A673 (cell line): Measurements from ENCODE around the gene CAMK2G.

Experiments
- EZH2 ChIP-seq: fragments of 200-600 bp; sonication (generic); IDR thresholded peaks from 2 replicates; pipeline ENCODE4 v1.6.1; 2017; ENCODE audit warnings: borderline replicate concordance, low read depth, mild to moderate bottlenecking, mixed read lengths, antibody characterized with exemption, low read length; ENCODE audit not compliant: poor library complexity, severe bottlenecking
- TF ChIP-seq, protein P1 (sequence below): fragments of 300-800, 200-600 bp; sonication (generic); conservative IDR thresholded peaks from 2 replicates; pipeline ENCODE4 v1.5.1; 2017; ENCODE audit warnings: low read depth, mild to moderate bottlenecking, antibody characterized with exemption, low read length, moderate library complexity, mixed read lengths

DNA sequence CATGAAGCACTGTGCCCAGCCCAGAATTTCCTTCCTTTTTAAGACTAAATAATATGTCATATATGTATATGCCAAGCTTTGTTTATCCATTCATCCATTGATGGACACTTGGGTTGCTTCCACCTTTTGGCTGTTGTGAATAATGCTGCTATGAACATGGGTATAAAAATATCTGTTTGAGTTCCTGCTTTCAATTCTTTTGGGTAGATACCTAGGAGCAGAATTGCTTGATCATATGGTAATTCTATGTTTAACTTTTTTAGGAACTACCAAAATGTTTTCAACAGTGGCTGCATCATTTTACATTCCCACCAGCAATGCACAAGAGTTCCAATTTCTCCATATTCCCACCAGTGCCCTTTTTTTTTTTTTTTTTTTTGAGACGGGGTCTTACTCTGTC, 23.3 kb upstream of the CAMK2G start:
- TF ChIP-seq, protein P1, sequence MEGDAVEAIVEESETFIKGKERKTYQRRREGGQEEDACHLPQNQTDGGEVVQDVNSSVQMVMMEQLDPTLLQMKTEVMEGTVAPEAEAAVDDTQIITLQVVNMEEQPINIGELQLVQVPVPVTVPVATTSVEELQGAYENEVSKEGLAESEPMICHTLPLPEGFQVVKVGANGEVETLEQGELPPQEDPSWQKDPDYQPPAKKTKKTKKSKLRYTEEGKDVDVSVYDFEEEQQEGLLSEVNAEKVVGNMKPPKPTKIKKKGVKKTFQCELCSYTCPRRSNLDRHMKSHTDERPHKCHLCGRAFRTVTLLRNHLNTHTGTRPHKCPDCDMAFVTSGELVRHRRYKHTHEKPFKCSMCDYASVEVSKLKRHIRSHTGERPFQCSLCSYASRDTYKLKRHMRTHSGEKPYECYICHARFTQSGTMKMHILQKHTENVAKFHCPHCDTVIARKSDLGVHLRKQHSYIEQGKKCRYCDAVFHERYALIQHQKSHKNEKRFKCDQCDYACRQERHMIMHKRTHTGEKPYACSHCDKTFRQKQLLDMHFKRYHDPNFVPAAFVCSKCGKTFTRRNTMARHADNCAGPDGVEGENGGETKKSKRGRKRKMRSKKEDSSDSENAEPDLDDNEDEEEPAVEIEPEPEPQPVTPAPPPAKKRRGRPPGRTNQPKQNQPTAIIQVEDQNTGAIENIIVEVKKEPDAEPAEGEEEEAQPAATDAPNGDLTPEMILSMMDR: no peak
- TF ChIP-seq EZH2: no peak
